Measurements from ENCODE around the gene PRSS12. TPM values are rescaled to one million over a fixed set of nuclear protein-coding genes. Genes with fewer than 3 reads are reported as not detected.
"Not testable (repeated sequence)": the region's sequence is repeated elsewhere in the genome, so short reads cannot be mapped to it uniquely, and the experiment has no call there.

Gene PRSS12
- total RNA-seq, 1 experiment from 2014 or later = 12.2 TPM

- no peak for DNase-seq (ENCODE audit: low spot score)
Measured at GRCh38 chr4:118325431-118325830, 27.4 kb downstream of the PRSS12 start.

DNA sequence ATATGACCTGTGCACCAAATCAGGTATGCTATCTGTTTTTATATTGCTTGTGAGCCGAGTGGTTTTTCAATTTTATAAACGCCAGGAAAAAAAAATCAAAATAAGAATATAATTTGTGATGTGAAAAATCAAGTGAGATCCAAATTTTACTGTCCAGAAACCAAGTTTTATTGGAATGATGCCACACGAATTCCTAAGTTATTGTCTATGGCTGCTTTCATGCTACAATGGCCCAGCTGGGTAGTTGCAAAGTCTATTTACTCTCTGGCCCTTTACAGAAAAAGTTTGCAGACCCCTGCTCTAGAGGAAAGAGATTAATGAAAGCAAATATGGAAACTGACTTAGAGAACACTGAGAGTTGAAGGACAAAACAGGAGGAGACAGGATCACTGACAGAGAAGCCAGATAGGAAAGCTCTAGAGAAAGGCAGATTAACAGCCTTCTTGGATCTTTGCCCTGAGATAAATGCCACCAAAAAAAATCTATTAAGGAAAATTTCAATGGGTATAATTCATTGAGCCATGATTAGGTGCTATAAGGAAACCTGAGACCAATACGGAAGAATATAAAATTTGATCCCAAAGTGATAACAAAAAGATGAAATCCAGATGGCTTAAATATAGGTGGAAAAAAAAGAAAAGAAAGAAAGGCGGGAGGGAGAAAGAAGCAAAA lies 29.8 kb downstream of the PRSS12 start:
- DNase-seq (ENCODE audit: low spot score) = no peak

GRCh38 chr4:118318931-118319330 lies 33.9 kb downstream of the PRSS12 start:
- no peak for DNase-seq (ENCODE audit: low spot score)

DNA sequence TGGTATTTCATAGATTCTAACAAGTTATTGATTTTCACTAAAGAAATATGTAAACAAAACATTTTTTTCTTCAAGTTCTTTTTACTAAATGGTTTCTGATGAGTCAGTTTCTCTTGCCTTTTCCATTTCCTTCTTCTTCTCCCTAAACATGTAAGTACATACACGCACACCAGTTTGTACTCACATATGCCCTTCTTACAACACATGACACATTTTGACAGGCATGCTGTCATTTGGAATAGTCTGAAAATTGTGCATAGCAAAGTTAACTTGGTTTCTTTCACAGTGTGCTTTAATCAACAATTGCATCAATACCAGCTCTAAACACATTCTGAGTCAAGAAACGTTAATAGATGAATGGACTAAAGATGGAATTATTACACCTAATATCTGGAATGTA lies 35.1 kb downstream of the PRSS12 start:
- no peak for DNase-seq (ENCODE audit: low spot score)

DNA sequence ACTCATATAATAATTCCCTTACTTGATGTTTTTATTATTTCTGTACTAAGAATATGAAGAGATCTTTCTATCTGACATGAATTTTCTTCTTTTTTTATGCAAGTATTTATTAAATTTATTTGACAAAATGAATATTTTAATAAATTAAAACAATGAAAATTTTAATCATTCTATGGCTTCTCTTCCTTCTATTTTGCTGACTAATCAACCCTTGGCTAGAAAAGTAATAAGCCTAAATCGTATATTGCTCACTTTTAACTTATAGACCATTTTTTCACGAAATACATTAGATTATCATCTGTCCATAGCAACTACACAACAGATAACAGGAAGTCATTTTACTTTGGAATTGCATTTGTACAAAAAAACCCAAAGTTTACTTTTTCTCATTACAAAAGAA lies 38.6 kb downstream of the PRSS12 start:
- DNase-seq (ENCODE audit: low spot score) = no peak

- DNase-seq (ENCODE audit: low spot score) = peak; percentile 20
Measured at GRCh38 chr4:118313098-118313497, 39.7 kb downstream of the PRSS12 start.

DNA sequence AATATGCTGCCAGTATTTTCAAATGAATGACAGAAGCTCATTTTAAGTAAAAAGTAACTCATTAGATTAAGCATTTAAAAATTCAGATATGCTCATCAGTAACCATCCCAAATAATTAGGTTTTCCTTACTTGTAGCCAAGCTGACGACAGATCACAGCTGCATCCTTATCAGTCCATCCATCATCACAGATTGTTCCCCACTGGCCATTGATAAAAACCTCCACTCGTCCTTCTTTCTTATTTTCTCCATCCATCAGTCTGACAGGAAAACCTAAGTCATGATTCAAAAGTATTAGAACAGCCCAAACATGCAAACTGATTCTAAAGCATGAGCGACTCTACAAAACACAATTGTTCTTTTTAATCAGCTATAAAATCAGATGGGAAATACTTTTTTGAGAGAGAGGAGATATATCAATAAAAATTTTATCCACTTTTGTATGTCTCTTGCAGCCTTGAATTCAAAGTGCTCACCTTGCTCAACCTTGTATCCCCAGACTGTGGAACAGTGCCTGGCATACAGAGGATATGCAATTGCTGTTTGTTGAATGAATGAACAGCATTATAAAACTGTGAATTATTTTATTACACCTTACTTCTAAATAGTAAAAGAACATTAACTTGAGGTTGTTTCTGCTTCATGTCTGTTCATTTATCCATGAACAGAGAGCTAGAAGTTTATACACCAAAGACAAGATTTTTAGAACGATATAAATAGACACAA lies 44.3 kb downstream of the PRSS12 start:
- DNase-seq (ENCODE audit: low spot score) = no peak

- DNase-seq (ENCODE audit: low spot score) = no peak
Measured at GRCh38 chr4:118307643-118308042, 45.2 kb downstream of the PRSS12 start.

- not testable (repeated sequence) for DNase-seq (ENCODE audit: low spot score)
Measured at GRCh38 chr4:118299619-118300018, 53.2 kb downstream of the PRSS12 start.

DNA sequence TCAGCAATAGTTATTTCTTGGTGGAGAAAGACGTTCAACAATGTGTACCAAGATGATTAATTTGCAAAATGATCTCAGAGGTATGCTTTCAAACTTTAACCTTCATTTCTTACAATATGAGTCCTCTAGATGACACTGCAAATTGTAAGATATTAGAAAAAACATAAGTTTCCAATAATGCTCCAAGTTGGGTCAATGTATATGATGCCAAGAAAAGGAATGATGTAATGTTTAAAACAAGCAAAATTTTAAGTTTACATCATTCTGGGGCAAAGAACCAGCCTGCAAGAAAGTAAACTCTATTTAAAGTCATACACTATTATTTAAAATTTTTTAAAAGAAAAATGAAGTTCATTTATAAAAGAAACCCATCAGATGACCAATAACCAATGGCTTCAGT lies 56.1 kb downstream of the PRSS12 start:
- no peak for DNase-seq (ENCODE audit: low spot score)

GRCh38 chr4:118290951-118291350 lies 61.9 kb downstream of the PRSS12 start:
- no peak for DNase-seq (ENCODE audit: low spot score)

GRCh38 chr4:118289794-118290193 lies 63.0 kb downstream of the PRSS12 start:
- DNase-seq (ENCODE audit: low spot score) = no peak

DNA sequence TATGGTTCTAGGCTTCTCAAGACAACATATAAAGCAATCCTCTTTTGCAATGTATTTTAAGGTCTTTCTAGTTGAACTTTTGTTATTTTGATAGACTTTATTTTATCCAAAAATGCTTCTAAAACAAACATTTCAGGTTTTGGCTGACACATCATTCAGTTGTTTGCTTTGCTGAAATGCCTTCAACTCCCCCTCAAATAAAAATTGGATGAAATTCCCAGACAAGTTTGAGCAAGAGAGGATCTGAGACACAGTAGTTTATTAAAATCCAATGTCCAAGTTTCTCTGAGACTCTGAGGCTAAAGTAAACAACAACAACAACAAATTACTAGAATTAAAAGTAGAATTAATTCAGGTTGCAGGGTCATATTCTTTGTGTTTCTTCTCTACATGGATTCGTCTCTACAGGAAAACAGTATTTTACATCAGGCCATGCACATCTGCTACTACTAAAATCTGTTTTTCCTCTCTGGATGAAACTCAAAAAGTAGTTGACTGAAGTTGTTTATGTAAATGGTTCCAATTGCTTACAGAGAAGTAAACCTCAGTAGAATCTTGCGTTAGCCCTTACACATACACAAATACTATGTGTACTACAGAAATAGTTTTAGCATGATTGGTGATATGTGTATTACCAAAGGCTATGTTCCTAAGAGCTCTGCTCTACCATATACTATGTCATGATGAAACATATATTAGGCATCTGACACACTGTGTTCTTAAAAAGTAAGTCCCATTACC lies 64.9 kb downstream of the PRSS12 start:
- DNase-seq (ENCODE audit: low spot score) = peak; percentile 38

DNA sequence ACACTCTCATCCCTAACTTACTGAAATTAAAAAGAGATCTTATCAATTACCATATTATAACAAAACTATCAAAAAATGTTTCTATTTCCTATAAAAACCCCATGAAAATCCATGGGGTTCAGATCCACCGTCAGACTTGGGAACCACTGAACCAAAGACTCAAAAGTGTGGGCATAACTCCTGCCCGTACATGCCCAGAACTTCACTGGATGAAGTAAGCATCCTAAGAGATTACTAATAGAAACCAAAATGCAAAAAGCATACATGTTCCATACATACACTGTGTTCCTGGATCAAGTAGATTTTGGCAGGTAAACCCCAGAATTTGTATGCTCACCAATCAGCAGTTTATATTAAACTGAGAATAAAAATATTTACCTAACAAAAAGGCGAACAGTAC lies 66.1 kb downstream of the PRSS12 start:
- no peak for DNase-seq (ENCODE audit: low spot score)

- DNase-seq (ENCODE audit: low spot score) = no peak
Measured at GRCh38 chr4:118285931-118286330, 66.9 kb downstream of the PRSS12 start.

- DNase-seq (ENCODE audit: low spot score) = no peak
Measured at GRCh38 chr4:118284169-118284568, 68.6 kb downstream of the PRSS12 start.

DNA sequence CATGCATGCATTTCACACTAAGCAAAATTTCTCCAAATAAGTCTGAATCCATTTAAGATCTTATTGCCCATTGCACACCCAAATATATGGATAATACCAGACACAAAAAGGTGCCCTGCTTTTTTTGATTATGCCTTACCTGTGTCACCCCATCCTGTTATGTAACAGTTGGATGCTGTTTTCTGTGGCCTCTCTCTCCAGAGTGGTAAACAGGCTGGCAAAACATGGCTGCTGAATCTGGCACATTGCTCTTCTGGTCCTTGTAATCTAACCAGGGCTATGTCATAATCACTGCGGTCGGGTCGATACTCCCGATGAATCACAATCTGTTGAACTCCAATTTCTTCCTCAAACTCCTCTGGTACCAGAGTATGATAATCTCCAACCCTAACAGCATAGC lies 70.1 kb downstream of the PRSS12 start:
- peak; percentile 34 for DNase-seq (ENCODE audit: low spot score)

GRCh38 chr4:118281611-118282442 lies 71.0 kb downstream of the PRSS12 start:
- peak; percentile 43 for DNase-seq (ENCODE audit: low spot score)

GRCh38 chr4:118280501-118281218 lies 72.1 kb downstream of the PRSS12 start:
- DNase-seq (ENCODE audit: low spot score) = peak; percentile 77

DNA sequence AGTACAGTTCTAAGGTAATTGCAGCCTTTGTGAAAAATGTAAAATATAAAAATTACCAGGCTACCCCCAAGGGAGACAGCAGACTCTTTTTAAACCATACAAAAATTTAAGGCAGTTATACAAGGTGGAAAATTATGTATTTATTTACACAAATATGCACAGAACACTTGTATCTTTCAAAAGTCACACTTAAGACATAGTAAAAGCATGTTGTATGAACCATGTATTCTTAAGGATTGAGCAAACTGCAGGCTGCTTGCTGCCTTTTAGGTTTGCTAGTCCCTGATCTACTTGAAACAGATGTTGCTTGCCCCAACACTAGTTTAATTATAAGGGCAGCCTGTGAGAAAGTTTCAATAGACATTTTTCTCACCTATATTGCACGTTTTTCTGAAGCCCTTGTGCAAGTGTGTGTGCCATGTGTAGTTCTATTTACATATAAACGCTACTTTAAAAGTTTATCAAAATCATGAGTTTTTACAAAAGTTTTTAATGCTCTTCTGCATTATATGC lies 72.8 kb downstream of the PRSS12 start:
- no peak for DNase-seq (ENCODE audit: low spot score)

DNA sequence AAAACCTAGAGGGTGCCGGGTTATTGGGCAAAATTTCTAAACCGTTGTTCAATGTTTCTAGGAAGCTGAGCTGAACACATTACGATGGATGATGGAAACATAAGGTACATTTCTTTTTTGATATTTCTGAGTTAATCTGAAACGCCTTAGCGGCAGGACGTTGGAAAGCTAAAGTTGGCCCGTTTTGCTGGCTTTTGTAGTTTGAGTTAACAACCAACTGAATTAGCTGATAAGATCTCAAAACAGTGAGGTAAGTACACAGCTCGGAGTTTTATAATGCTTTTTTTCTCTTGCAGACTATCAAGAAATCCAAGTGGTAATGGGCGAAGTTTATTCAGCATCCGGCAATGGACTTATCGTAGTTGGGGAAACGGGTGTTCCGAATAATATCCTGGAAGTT lies 73.5 kb downstream of the PRSS12 start:
- no peak for DNase-seq (ENCODE audit: low spot score)

All from H4 (cell line).